Endodermal cell (in vitro differentiated cells): ENCODE results near the gene BRD3OS. TPM values are rescaled to one million over a fixed set of nuclear protein-coding genes. Genes with fewer than 3 reads are reported as not detected.

ENCODE experiments used
- DNase-seq: peaks from one replicate; pipeline ENCODE4 v3.0.0-alpha.2; 2017
- H3K27ac ChIP-seq: 2 replicates; pipeline ENCODE4 v1.5.1; 2013; ENCODE audit warnings: mild to moderate bottlenecking, low read depth, low read length, moderate library complexity
- H3K27me3 ChIP-seq: 2 replicates; pipeline ENCODE4 v1.6.1; 2013; ENCODE audit warnings: mild to moderate bottlenecking, low read length, moderate library complexity; ENCODE audit not compliant: insufficient read depth, control insufficient read depth, poor library complexity, severe bottlenecking
- H3K36me3 ChIP-seq: 2 replicates; pipeline ENCODE4 v1.7.0; 2013; ENCODE audit warnings: mild to moderate bottlenecking, low read length, moderate library complexity; ENCODE audit not compliant: control insufficient read depth, insufficient read depth
- H3K4me1 ChIP-seq: one replicate; pipeline ENCODE4 v1.7.0; 2013; ENCODE audit warnings: low read length; ENCODE audit not compliant: control insufficient read depth, insufficient read depth
- H3K4me3 ChIP-seq: 2 replicates; pipeline ENCODE4 v1.5.1; 2013; ENCODE audit warnings: mild to moderate bottlenecking, low read length, moderate library complexity
- H3K9ac ChIP-seq: 2 replicates; pipeline ENCODE4 v1.6.1; 2013; ENCODE audit warnings: mild to moderate bottlenecking, low read length, moderate library complexity; ENCODE audit not compliant: poor library complexity, severe bottlenecking; ENCODE audit errors: extremely low read depth
- H3K9me3 ChIP-seq: 2 replicates; pipeline ENCODE4 v1.6.1; 2013; ENCODE audit warnings: mild to moderate bottlenecking, low read length, moderate library complexity; ENCODE audit not compliant: control insufficient read depth
- H3K27ac Mint-ChIP-seq: 2 replicates; pipeline ENCODE4 v1.8.0; 2020; ENCODE audit warnings: mixed read lengths
- H3K27me3 Mint-ChIP-seq: 2 replicates; pipeline ENCODE4 v1.8.0; 2021; ENCODE audit warnings: mild to moderate bottlenecking, mixed read lengths; ENCODE audit not compliant: insufficient read depth
- H3K36me3 Mint-ChIP-seq: 2 replicates; pipeline ENCODE4 v1.8.0; 2020; ENCODE audit warnings: low read depth, mixed read lengths
- H3K4me1 Mint-ChIP-seq: 2 replicates; pipeline ENCODE4 v1.8.0; 2020; ENCODE audit warnings: mixed read lengths
- H3K4me3 Mint-ChIP-seq: 2 replicates; pipeline ENCODE4 v1.8.0; 2020; ENCODE audit warnings: mild to moderate bottlenecking, moderate library complexity, mixed read lengths
- H3K9me3 Mint-ChIP-seq: 2 replicates; pipeline ENCODE4 v1.8.0; 2020; ENCODE audit warnings: mild to moderate bottlenecking, mixed read lengths
- CTCF ChIP-seq: fragments of 200-600 bp; sonication (generic); conservative IDR thresholded peaks from 2 replicates; pipeline ENCODE4 v1.5.0; 2021; ENCODE audit warnings: antibody characterized with exemption, mild to moderate bottlenecking
- WGBS, 2 experiments: methylation state at CpG; one replicate each; pipeline versions ENCODE4 v1.1.5 to v1.1.7; 2013; ENCODE audit warnings: missing lambda C conversion rate in 2 of 2, mixed read lengths in 1 of 2; ENCODE audit not compliant: insufficient coverage in 1 of 2, insufficient read length in 1 of 2; 5-methylcytosine and 5-hydroxymethylcytosine counted together
- total RNA-seq, 2 donors: library from RNA; stranded (reverse); fragmentation: NEBNext Ultra II Directional in 1 of 2; extraction: Animal tissue kit (Norgen Biotek cat#: 25700) in 1 of 2; gene quantifications; 2 replicates in 1 of 2; 3 replicates in 1 of 2; pipeline ENCODE4 v1.2.1, GENCODE V29; 2021

The BRD3OS gene
- total RNA-seq, 2 donors from 2014 or later: 19.0 to 26.5 TPM

- TF ChIP-seq CTCF: no peak
- Mint-ChIP-seq H3K4me3 (no peak overlapping the region), H3K4me1 (peaks cover 16% of the 10 kb centered on the region), H3K27me3 (no peaks in the 10 kb centered on the region), H3K36me3 (no peaks in the 10 kb centered on the region), H3K27ac (peak overlapping the region; percentile 58), H3K9me3 (no peaks in the 10 kb centered on the region)
- Histone ChIP-seq H3K9me3 (no peaks in the 10 kb centered on the region), H3K4me3 (no peak overlapping the region), H3K4me1 (no peaks in the 10 kb centered on the region), H3K27ac (no peak overlapping the region), H3K9ac (no peak overlapping the region), H3K27me3 (no peaks in the 10 kb centered on the region), H3K36me3 (no peaks in the 10 kb centered on the region)
- no peak for DNase-seq
- WGBS, 2 experiments: 91 to 95% methylated on average over 18 to 25 of the region's 25 CpGs
Measured at GRCh38 chr9:133982971-133983720, 42.1 kb upstream of the BRD3OS start.

- Mint-ChIP-seq H3K4me1 (peaks cover 22% of the 10 kb centered on the region), H3K36me3 (no peaks in the 10 kb centered on the region), H3K27me3 (no peaks in the 10 kb centered on the region), H3K9me3 (no peaks in the 10 kb centered on the region), H3K27ac (no peak overlapping the region), H3K4me3 (no peak overlapping the region)
- no peak for DNase-seq
- Histone ChIP-seq H3K4me1 (peaks cover 4% of the 10 kb centered on the region), H3K4me3 (no peak overlapping the region), H3K9ac (no peak overlapping the region), H3K36me3 (no peaks in the 10 kb centered on the region), H3K9me3 (no peaks in the 10 kb centered on the region), H3K27ac (no peak overlapping the region), H3K27me3 (no peaks in the 10 kb centered on the region)
- no peak for TF ChIP-seq CTCF
- 57 to 77% methylated on average over 2 to 6 of the region's 6 CpGs for WGBS, 2 experiments
Measured at GRCh38 chr9:133986061-133986460, 39.2 kb upstream of the BRD3OS start.

- no peaks in the 10 kb centered on the region for H3K36me3 ChIP-seq
- H3K9me3 ChIP-seq: no peaks in the 10 kb centered on the region
- peaks cover 4% of the 10 kb centered on the region for H3K4me1 ChIP-seq
- no peaks in the 10 kb centered on the region for H3K27me3 ChIP-seq
- Mint-ChIP-seq H3K4me1 (peaks cover 22% of the 10 kb centered on the region), H3K9me3 (no peaks in the 10 kb centered on the region), H3K36me3 (no peaks in the 10 kb centered on the region), H3K4me3 (no peak overlapping the region), H3K27me3 (no peaks in the 10 kb centered on the region), H3K27ac (no peak overlapping the region)
- TF ChIP-seq CTCF: no peak
- no peak overlapping the region for H3K27ac ChIP-seq
- DNase-seq: no peak
- no peak overlapping the region for H3K9ac ChIP-seq
- no peak overlapping the region for H3K4me3 ChIP-seq
- WGBS, 2 experiments: 92 to 94% methylated on average over 5 to 12 of the region's 13 CpGs
Measured at GRCh38 chr9:133986774-133987445, 38.4 kb upstream of the BRD3OS start.
